ENCODE data around the gene AGO1.
"Not testable (repeated sequence)": the region's sequence is repeated elsewhere in the genome, so short reads cannot be mapped to it uniquely, and the experiment has no call there.

Gene AGO1

GRCh38 chr1:35882945-35883634 lies at the start of gene AGO1:
Gene AGO1 (plus strand): TSS chr1:35883209. CDS start chr1:35883422, 213 bp downstream.
- peak; percentile 97 for DNase-seq

GRCh38 chr1:35833395-35833794 lies 49.6 kb upstream of the AGO1 start:
- DNase-seq = no peak

- DNase-seq = no peak
Measured at GRCh38 chr1:35834218-35834617, 48.8 kb upstream of the AGO1 start.

- no peak for DNase-seq
Measured at GRCh38 chr1:35835398-35835797, 47.6 kb upstream of the AGO1 start.

- no peak for DNase-seq
Measured at GRCh38 chr1:35836734-35837133, 46.3 kb upstream of the AGO1 start.

GRCh38 chr1:35838693-35839245 lies 44.2 kb upstream of the AGO1 start:
- no peak for DNase-seq

GRCh38 chr1:35844826-35845225 lies 38.2 kb upstream of the AGO1 start:
- no peak for DNase-seq

GRCh38 chr1:35845766-35846165 lies 37.2 kb upstream of the AGO1 start:
- no peak for DNase-seq

- DNase-seq = no peak
Measured at GRCh38 chr1:35847935-35848565, 35.0 kb upstream of the AGO1 start.

- DNase-seq = no peak
Measured at GRCh38 chr1:35850051-35850450, 33.0 kb upstream of the AGO1 start.

GRCh38 chr1:35850716-35851115 lies 32.3 kb upstream of the AGO1 start:
- no peak for DNase-seq

- peak; percentile 44 for DNase-seq
Measured at GRCh38 chr1:35851132-35851869, 31.7 kb upstream of the AGO1 start.

- DNase-seq = no peak
Measured at GRCh38 chr1:35852241-35852640, 30.8 kb upstream of the AGO1 start.

GRCh38 chr1:35854989-35855700 lies 27.9 kb upstream of the AGO1 start:
- no peak for DNase-seq

GRCh38 chr1:35856964-35857363 lies 26.0 kb upstream of the AGO1 start:
- no peak for DNase-seq

GRCh38 chr1:35857830-35858229 lies 25.2 kb upstream of the AGO1 start:
- no peak for DNase-seq

GRCh38 chr1:35860696-35861095 lies 22.3 kb upstream of the AGO1 start:
- DNase-seq = no peak

GRCh38 chr1:35863136-35863535 lies 19.9 kb upstream of the AGO1 start:
- DNase-seq = no peak

- DNase-seq = no peak
Measured at GRCh38 chr1:35863881-35864625, 19.0 kb upstream of the AGO1 start.

GRCh38 chr1:35864813-35865212 lies 18.2 kb upstream of the AGO1 start:
- no peak for DNase-seq

GRCh38 chr1:35866991-35867390 lies 16.0 kb upstream of the AGO1 start:
- no peak for DNase-seq

GRCh38 chr1:35869245-35869950 lies 13.6 kb upstream of the AGO1 start:
- not testable (repeated sequence) for DNase-seq

All from right forelimb (tissue), 1 donor.